Tongue (tissue), 2 donors: ENCODE results near the gene NPB. TPM values are rescaled to one million over a fixed set of nuclear protein-coding genes. Genes with fewer than 3 reads are reported as not detected.

Source experiments
- DNase-seq: peaks from one replicate; pipeline ENCODE4 v3.0.0-alpha.2; 2015
- total RNA-seq: library from RNA; depleted of rRNA; stranded (reverse); fragments of >200 nt; gene quantifications from one replicate; pipeline ENCODE4 v1.2.3, GENCODE V29; 2014

NPB gene
- total RNA-seq, 1 donor from 2014 or later, result 1.0 TPM

DNA sequence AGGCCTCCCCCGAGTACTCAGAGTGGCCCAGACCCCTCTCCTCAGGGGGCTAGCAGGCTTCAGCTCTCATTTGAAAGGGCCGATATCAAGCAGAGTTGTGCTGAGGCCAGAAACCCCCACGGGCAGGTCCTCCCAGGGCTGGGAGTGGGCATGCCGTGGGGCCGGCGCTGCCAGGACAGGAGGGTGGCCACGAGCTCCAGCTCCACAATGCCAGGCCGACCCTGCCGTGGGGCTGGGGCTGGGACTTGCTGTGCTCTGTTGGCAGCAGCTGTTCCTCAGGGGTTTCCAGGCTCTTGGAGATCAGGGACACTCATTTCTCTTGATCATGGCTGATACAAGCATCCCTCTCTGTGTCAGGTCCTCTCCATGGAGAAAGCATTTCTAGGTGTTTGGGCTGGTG lies 3.2 kb upstream of the NPB start:
- no peak for DNase-seq

DNA sequence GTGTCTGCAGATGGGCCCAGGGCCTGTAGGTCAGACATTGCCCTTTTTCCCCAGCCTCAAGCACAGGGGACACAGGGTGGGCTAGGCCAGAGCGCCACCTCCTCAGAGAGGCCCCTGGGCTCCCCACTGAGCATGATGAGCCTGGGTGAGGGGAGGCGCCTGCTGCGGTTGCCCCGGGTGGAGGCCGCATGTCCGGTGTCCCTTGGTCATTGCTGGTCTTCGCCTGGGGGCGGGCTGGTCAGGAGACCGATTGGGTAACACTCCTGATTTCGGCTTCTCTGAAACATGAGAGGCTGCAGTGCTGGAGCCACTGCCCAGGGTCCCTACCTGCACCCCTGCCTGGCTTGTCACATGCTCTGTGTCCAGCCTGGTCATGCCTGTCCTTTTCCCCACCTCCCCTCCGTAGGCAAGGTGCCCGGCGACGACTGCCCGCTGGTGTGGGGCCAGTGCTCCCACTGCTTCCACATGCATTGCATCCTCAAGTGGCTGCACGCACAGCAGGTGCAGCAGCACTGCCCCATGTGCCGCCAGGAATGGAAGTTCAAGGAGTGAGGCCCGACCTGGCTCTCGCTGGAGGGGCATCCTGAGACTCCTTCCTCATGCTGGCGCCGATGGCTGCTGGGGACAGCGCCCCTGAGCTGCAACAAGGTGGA lies 2.4 kb upstream of the NPB start:
- no peak for DNase-seq

GRCh38 chr17:81900181-81900820 lies 1.7 kb upstream of the NPB start:
- no peak for DNase-seq

DNA sequence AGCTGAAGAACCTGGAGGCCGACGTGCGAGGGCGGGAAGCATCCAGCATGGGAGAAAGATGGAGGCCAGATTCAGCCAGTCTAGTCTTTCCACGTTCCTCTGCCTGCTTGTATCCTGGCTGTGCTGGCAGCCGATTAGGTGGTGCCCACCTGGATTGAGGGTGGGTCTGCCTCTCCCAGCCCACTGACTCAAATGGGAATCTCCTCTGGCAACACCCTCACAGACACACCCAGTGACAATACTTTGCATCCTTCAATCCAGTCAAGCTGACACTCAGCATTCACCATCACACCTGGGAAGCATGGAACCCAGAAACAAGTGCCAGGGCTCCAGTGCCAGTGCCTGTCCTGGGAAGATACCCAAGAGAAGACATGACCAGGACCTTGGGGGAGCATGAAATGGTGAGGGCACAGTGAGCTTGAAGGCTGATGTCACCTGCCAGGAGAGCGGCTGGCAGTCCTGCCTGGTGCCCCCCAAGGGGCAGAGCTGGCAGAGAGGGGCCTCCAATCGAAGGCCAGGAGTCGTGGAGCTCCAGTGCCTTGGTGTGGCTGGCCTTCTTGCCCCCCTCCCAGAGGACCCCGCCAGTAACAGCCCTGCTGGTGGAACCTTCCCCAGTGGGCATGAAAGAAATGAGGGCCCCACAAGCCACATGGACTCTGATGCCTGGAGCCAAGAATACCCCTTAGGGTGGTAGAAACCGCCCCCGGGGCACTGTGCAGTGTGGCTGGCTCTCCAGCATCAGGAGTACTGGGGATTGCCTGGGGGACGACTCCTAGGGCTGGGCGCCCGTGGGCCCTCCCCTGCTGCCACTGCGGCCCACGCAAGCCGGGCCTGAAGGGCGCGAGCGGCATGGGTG lies 643 bp upstream of the NPB start:
- DNase-seq, result no peak

GRCh38 chr17:81902653-81903414 lies 796 bp downstream of the NPB start:
- DNase-seq, result no peak

DNA sequence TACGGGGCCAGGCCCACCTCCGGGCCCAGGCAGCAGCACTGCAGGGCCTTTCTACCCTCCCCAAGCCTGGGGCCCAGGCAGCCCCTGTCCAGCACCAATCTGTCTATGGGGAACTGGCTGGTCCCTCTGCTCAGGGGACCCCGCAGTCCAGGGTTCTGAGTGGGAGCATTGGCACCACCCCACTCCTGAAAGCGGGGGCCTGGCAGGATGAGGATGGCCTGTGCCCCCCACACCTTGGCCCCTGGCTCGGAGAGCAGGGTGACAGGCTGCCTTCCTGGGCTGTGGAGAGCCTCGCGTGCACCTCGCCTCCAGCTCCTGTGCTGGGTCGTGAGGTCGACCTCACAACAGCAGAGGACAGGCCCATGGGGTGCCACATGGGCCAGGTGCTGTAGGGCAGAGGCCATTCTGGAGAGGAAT lies 1.4 kb downstream of the NPB start:
- DNase-seq, result no peak

GRCh38 chr17:81903896-81904599 lies 2.0 kb downstream of the NPB start:
- DNase-seq, result no peak

GRCh38 chr17:81904600-81905423 lies 2.8 kb downstream of the NPB start:
- DNase-seq, result no peak

DNA sequence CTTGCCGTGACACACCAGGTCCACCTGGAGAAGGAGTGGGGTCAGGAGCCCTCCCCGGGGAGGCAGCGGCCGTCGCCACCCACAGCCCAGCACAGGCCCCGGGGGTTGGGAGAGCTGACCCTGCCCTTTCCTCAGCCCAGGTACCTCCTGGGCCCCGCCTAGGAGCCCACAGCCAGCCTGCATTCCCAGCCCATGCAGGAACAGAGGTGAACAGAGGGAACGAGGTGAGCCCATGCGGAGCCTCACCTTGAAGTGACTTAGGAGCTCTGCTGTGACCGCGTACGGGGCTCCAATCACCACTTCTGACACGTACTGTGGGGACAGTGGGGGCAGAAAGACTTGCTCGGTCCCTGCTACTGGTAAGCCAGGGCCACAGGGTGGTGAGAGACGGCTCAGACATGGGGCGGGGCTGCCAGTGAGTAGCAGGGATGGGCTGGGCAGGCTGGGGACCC lies 3.4 kb downstream of the NPB start:
- no peak for DNase-seq

GRCh38 chr17:81905993-81906392 lies 4.0 kb downstream of the NPB start:
- DNase-seq, result no peak

DNA sequence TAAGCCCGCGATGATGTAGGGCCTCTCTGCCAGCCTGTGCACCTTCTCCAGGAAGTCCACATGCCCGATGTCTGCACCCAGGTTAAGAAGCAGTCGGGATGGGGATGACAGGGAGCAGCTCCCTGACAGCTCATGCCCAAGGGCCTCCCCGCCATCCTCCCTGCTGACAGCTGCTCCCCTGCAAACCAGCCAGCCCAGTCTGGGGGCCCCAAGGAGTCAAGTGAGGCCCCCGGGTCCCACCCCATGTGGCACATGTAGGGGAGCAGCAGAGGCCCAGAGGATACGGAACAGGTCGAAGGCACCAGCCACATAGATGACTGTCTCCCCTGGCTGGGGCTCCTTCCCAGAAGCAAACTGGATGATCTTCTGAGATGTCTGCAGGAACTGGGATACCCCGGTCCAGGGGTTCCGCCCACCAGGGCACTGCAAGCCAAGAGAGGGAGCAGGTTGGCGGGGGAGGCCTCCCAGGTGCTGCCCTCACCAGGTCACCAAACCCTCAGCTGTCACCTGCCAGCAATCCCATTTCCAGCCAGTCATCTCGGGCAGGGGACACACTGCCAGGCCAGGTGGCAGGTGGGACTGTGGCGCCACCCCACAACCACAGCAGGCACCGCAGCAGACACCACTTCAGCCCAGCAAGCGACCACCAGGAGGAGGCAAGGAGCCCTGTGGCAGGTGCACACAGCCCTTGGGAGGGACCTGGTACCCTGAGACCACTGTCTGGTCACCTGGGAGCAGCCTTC lies 4.6 kb downstream of the NPB start:
- no peak for DNase-seq

GRCh38 chr17:81907219-81908145 lies 5.4 kb downstream of the NPB start:
- no peak for DNase-seq

DNA sequence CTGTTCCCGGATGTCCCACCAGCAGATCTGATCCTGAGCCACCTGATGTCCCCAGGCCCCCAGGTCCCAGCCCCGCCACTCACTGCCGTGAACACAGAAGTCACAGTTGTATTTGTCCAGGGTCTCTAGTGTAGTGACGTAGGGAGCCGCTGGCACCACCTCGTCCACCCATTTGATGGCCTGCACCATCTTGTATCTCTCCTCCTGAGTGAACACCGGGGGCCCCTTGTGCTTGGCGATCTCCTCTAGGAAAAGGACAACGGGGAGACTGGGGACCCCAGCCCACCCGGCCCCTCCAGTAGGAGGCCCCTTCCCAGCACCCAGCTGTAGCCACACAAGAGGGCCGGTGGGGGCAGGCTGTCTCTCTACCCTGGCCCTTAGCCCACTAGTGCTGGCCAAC lies 6.8 kb downstream of the NPB start:
- DNase-seq, result no peak

DNA sequence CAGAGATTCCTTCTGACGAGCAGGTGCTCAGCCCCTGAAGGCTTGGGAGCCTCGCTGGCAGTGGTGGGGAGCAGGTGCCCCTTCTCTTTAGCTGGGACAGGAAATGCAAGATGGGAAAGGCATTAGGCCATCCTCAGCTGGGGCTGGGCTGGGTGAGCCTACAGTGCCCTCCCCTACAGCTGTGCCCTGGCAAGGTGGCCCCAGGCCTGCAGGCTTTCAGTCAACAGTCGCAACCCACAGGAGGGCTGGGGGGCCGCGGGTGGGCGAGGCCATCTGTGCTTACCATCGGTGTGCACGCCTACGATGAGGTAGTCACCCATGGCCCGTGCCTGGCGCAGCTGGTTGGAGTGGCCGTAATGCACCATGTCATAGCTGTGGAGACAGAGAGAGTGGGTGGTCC lies 7.2 kb downstream of the NPB start:
- DNase-seq, result no peak

DNA sequence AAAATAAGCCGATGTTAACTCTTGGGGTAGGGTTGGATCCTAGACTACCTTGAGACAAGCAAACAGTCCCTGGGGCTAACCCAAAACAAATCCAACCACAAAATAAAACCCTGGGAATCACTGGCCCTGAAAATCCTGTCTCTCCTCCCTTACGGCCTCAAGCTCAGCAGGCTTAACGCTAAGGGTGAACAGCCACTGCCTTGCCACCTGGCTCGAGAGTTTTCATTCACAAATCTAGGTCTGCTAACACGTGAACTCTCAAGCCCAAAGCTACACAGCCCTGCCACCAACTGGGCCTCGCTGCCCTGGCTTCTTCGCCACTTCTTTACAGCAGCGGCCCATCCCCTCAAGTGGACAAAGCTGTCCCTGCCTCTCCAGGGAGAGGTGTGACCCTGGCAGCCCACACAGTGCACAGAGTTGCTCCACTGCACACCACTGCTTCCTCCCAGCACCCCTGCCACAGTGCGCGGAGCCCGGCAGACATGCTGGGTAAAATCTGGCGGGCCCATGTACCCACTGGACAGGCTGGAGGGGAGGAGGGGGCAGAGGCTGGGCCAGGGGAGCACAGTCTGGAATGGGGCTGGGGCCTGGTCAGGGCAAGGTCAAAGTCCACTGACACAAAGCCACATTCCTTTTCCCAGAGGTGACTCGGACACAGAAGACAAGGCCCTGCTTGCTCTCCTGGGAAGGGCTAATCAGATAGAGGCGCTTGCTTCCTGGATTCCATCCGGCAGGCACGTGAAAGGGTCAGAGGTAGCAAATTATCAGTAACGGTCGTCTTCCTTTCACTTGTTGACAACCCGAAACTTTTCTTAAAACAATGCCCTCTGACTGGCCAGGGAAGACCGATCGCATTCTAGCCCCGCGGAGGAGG lies 8.2 kb downstream of the NPB start:
- DNase-seq, result no peak

DNA sequence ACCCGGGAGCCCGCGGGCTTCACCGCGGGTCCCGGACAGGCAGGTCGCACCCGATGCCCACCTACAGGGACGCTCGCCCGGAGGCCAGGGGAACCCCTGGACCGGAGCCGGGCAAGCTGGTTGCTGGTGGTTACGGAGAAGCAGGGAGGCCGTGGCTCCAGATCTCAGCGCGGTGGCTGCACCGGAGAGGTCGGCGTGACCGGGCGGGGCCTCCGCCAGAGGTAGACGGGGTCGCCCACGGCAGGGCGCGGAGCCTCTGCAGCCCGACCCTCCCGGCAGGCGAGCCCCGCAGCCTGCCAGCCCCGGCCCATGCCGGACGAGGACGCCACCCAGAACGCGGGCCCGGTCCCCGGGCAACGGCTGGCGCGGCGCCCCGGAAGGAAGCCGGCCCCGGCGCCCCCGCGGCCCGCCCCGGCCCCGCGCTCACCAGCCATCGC lies 8.8 kb downstream of the NPB start:
- no peak for DNase-seq

DNA sequence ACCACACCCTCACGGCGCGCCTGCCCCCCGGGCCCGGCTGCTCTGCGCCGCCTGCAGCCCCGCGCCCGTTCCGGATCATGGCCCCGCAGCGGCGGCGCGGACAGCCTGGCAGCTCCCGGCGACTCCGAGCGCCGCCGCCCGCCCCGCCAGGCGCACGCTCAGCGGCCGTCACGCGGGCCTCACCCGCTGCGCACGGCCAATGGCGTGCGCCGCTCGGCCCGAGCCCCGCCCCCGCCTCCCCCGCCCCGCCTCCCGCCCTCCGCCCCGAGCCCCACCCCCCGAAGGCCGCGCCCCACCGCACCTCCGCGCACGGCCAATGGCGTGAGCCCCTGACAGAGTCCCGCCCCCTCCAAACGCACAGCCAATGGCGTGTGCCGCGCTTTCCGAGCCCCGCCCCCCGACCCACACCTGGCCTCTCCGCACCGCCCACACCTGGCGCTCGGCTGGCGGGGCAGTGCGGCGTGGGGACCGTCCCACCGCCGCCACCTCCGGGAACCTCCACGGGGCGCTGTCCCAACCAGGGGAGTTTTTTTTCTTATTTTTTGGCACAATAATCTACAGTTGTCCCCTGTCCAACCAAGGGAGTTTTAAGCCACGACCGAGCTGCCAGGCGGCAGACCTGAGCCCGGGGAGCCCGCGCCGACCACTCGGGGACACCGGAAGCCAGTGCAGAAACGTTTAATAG lies 9.4 kb downstream of the NPB start, which contains the start of gene PCYT2:
PCYT2 (minus strand) TSS at position 123 of the 685 bp plus-strand sequence; CDS start at position 79, 44 bp downstream.
- peak; percentile 96 for DNase-seq
